ENCODE results near the gene NSUN7. TPM values are rescaled to one million over a fixed set of nuclear protein-coding genes. Genes with fewer than 3 reads are reported as not detected.

NSUN7 gene
- total and polyA plus RNA-seq, 9 of the 15 experiments (the other 6 are each of a cell fraction or from before 2014, with no cell fraction given) = not detected

- H3K27ac ChIP-seq (ENCODE audit: extremely low read depth, low read depth, low read length) = no peak overlapping the region
- WGBS (ENCODE audit: insufficient coverage, low coverage, missing lambda C conversion rate) = 0% methylated on average over 2 of the region's 2 CpGs
- BruUV-seq (replicated peaks) = no TSS peak
- no peak overlapping the region for H3K9ac ChIP-seq (ENCODE audit: insufficient read depth in 1 of 2, low read depth in 2 of 2, low read length in 2 of 2)
- H3K79me2 ChIP-seq (ENCODE audit: control insufficient read depth, insufficient read depth, low read length) = no peaks in the 10 kb centered on the region
- H3K4me1 ChIP-seq (replicated peaks in 1 of 2; ENCODE audit: control insufficient read depth in 2 of 2, insufficient read depth in 2 of 2, low read length in 2 of 2) = peaks cover 0 to 8% of the 10 kb centered on the region in 2 experiments; a peak in 2 of 5 replicates
- no peaks in the 10 kb centered on the region for H3K36me3 ChIP-seq (ENCODE audit: control insufficient read depth, insufficient read depth, low read length)
- no peak overlapping the region for H3K4me3 ChIP-seq
- no peak for FAIRE-seq
- intact Hi-C loops (cut with micrococcal nuclease) (no loop called here), in situ Hi-C loops (cut with MboI) (no loop called here)
- no peaks in the 10 kb centered on the region for H3K9me3 ChIP-seq (replicated peaks; ENCODE audit: control insufficient read depth, insufficient read depth, low read depth, low read length)
- H4K20me1 ChIP-seq (replicated peaks; ENCODE audit: control insufficient read depth, insufficient read depth, low read length) = no peaks in the 10 kb centered on the region
- peaks cover 21 to 23% of the 10 kb centered on the region in 2 experiments; a peak in 4 of 5 replicates for H3K27me3 ChIP-seq (ENCODE audit: control insufficient read depth in 2 of 2, insufficient read depth in 2 of 2, low read length in 2 of 2)
- ChIA-PET CTCF (ENCODE audit: low intra/inter-chr PET ratio) (no interaction called here), POLR2A (no interaction called here)
- no peak for ATAC-seq
- no peak overlapping the region for H2AFZ ChIP-seq (ENCODE audit: low read depth, low read length)
- no peak for DNase-seq (ENCODE audit: extremely low read depth in 1 of 4, low spot score in 3 of 4)
- H3K9me1 ChIP-seq (ENCODE audit: control insufficient read depth, insufficient read depth, low read length) = no peaks in the 10 kb centered on the region
- no peak overlapping the region for H3K4me2 ChIP-seq (ENCODE audit: insufficient read depth, low read length)
- no peak for TF ChIP-seq ZBTB33 (CRISPR knock-in tag; IDR thresholded peaks at IDR 0.05)
- TF ChIP-seq ZNF76 (CRISPR knock-in tag; IDR thresholded peaks at IDR 0.05; ENCODE audit: borderline replicate concordance) = no peak
- TF ChIP-seq PATZ1 (CRISPR knock-in tag; IDR thresholded peaks at IDR 0.05; ENCODE audit: borderline replicate concordance) = no peak
- TF ChIP-seq POLR3A (IDR thresholded peaks at IDR 0.05; ENCODE audit: borderline replicate concordance, extremely low read depth, insufficient read depth, insufficient read length) = no peak
- no peak for TF ChIP-seq ZNF77 (CRISPR knock-in tag; IDR thresholded peaks at IDR 0.05)
- TF ChIP-seq CLOCK (CRISPR knock-in tag; IDR thresholded peaks at IDR 0.05; ENCODE audit: borderline replicate concordance) = no peak
- TF ChIP-seq RREB1 (CRISPR knock-in tag; IDR thresholded peaks at IDR 0.05) = no peak
- no peak for TF ChIP-seq NBN (IDR thresholded peaks at IDR 0.05; ENCODE audit: low read depth)
Observed at GRCh38 chr4:40747207-40747835, 2.4 kb upstream of the NSUN7 start.

Data from K562 (cell line).